ENCODE measurements around the gene TRMT44.

Gene TRMT44

DNA sequence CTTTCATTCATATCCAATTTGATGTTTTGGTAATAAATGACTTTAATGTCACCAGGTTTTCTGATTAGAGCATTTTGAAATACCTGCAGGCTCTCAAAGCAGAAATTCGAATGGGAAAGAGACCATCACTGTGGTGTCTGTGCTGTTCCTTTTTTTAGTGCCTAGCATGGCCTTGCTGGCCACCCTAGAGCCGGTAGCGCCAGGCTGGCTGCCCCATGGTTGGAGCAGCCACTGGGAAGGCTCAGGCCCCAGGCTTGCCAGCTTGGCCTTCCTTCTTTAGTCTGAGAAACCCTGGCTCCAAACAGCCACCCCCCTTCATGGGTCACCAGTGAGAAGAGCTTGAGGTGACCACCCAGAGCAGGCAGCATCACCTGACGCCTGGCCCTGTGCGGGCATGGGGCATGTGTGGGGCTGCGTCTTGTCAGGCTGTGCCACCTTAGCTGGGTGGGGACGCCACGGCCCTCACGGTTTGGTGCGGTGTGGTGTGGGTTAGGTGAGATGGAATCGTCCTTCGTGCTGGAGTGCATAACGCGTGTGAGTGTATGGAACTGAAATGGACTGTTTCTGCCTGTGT is 30.0 kb downstream of the TRMT44 start:
- TF ChIP-seq RAD21 (IDR thresholded peaks at IDR 0.05; ENCODE audit: low read depth) (no peak), TAF1 (IDR thresholded peaks at IDR 0.05; ENCODE audit: low read depth) (no peak), FOXM1 (IDR thresholded peaks at IDR 0.05; ENCODE audit: borderline replicate concordance, low read depth) (no peak), ZBTB7A (IDR thresholded peaks at IDR 0.05; ENCODE audit: low read depth) (no peak), YY1 (IDR thresholded peaks at IDR 0.05; ENCODE audit: low read depth) (no peak), TEAD4 (IDR thresholded peaks at IDR 0.05) (no peak), EP300 (IDR thresholded peaks at IDR 0.05; ENCODE audit: borderline replicate concordance) (no peak), NFIC (IDR thresholded peaks at IDR 0.05) (no peak)
- TF ChIP-seq, protein P1, sequence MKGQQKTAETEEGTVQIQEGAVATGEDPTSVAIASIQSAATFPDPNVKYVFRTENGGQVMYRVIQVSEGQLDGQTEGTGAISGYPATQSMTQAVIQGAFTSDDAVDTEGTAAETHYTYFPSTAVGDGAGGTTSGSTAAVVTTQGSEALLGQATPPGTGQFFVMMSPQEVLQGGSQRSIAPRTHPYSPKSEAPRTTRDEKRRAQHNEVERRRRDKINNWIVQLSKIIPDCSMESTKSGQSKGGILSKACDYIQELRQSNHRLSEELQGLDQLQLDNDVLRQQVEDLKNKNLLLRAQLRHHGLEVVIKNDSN (IDR thresholded peaks at IDR 0.05), result no peak

DNA sequence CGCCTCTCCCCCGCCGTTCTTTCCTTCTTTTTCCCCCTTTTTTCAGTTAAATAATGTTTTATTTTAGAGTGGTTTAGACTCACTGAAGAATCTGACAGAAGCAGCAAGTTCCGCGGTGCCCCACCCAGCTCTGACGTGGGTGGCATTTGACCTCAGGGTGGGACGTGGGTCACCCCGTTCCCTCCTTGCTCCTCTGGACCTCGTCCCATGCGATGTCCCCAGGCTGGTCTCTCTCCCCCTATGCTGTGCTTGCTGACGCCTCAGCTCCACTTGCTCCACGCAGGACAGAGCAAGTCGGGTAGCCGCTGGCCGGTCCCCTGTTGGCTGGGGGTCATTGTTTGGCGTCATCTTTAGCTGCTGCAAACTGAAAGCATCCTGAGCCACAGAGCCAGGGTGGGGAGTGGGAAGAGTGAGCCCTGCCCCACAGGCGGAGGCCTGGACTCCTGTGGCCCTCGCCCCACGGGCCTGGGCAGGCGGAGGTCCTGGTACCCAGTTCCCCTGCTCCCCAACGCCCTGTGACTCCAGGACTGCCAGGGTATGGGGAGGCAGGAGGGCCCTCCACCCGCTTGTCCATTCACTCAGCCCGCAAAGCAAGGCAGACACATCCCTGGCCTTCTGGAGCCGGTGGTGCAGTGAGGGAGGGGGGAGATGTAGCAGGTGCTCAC is 30.8 kb downstream of the TRMT44 start:
- TF ChIP-seq, protein P1 (IDR thresholded peaks at IDR 0.05), result no peak
- TF ChIP-seq EP300 (IDR thresholded peaks at IDR 0.05; ENCODE audit: borderline replicate concordance) (no peak), CEBPB (IDR thresholded peaks at IDR 0.05) (no peak), ZBTB7A (IDR thresholded peaks at IDR 0.05; ENCODE audit: low read depth) (no peak), YY1 (IDR thresholded peaks at IDR 0.05; ENCODE audit: low read depth) (no peak), TAF1 (IDR thresholded peaks at IDR 0.05; ENCODE audit: low read depth) (no peak), TEAD4 (IDR thresholded peaks at IDR 0.05) (no peak), CREB1 (IDR thresholded peaks at IDR 0.05; ENCODE audit: low read depth) (no peak), RAD21 (IDR thresholded peaks at IDR 0.05; ENCODE audit: low read depth) (no peak), TCF12 (IDR thresholded peaks at IDR 0.05; ENCODE audit: low read depth) (no peak)
- TF ChIP-seq, protein P2, sequence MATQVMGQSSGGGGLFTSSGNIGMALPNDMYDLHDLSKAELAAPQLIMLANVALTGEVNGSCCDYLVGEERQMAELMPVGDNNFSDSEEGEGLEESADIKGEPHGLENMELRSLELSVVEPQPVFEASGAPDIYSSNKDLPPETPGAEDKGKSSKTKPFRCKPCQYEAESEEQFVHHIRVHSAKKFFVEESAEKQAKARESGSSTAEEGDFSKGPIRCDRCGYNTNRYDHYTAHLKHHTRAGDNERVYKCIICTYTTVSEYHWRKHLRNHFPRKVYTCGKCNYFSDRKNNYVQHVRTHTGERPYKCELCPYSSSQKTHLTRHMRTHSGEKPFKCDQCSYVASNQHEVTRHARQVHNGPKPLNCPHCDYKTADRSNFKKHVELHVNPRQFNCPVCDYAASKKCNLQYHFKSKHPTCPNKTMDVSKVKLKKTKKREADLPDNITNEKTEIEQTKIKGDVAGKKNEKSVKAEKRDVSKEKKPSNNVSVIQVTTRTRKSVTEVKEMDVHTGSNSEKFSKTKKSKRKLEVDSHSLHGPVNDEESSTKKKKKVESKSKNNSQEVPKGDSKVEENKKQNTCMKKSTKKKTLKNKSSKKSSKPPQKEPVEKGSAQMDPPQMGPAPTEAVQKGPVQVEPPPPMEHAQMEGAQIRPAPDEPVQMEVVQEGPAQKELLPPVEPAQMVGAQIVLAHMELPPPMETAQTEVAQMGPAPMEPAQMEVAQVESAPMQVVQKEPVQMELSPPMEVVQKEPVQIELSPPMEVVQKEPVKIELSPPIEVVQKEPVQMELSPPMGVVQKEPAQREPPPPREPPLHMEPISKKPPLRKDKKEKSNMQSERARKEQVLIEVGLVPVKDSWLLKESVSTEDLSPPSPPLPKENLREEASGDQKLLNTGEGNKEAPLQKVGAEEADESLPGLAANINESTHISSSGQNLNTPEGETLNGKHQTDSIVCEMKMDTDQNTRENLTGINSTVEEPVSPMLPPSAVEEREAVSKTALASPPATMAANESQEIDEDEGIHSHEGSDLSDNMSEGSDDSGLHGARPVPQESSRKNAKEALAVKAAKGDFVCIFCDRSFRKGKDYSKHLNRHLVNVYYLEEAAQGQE (IDR thresholded peaks at IDR 0.05; ENCODE audit: low read depth), result no peak
- TF ChIP-seq, protein P3, sequence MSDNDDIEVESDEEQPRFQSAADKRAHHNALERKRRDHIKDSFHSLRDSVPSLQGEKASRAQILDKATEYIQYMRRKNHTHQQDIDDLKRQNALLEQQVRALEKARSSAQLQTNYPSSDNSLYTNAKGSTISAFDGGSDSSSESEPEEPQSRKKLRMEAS (IDR thresholded peaks at IDR 0.05), result no peak

DNA sequence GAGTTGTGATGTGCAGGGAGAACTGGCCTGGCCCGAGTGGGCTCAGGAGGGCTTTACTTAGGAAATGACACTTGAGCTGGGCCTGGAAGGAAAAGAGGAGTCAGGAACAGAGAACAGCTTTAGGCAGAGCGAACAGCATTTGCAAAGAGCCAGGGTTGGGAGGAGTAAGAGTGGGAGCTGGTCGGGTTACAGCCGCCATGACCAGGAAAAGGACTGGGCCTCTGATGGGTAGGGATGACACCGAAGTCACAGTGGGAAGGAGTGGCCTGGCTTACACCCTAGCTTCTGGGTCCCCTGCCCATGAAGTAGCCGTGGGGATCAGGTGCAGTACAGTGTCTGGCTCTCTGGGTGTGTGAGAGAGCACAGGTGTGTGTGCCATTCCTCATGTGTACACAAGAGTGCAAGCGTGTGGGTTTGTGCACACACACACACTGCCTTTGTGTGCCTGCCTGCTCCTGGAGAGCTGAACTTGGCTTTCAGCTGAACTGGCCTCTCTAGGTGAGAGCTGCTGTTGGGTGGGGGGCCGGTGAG is 31.6 kb downstream of the TRMT44 start:
- TF ChIP-seq CREB1 (IDR thresholded peaks at IDR 0.05; ENCODE audit: low read depth), result no peak
- TF ChIP-seq NFIC (IDR thresholded peaks at IDR 0.05), result no peak
- TF ChIP-seq CEBPB (IDR thresholded peaks at IDR 0.05), result no peak
- TF ChIP-seq TAF1 (IDR thresholded peaks at IDR 0.05; ENCODE audit: low read depth), result no peak
- no peak for TF ChIP-seq FOXM1 (IDR thresholded peaks at IDR 0.05; ENCODE audit: borderline replicate concordance, low read depth)
- no peak for TF ChIP-seq TCF12 (IDR thresholded peaks at IDR 0.05; ENCODE audit: low read depth)
- TF ChIP-seq, protein P1 (IDR thresholded peaks at IDR 0.05), result no peak
- TF ChIP-seq TEAD4 (IDR thresholded peaks at IDR 0.05), result no peak
- TF ChIP-seq ZBTB7A (IDR thresholded peaks at IDR 0.05; ENCODE audit: low read depth), result no peak
- TF ChIP-seq, protein P3 (IDR thresholded peaks at IDR 0.05), result no peak
- no peak for TF ChIP-seq YY1 (IDR thresholded peaks at IDR 0.05; ENCODE audit: low read depth)
- TF ChIP-seq EP300 (IDR thresholded peaks at IDR 0.05; ENCODE audit: borderline replicate concordance), result no peak
- no peak for TF ChIP-seq EGR1 (IDR thresholded peaks at IDR 0.05)
- TF ChIP-seq, protein P2 (IDR thresholded peaks at IDR 0.05; ENCODE audit: low read depth), result no peak
- no peak for TF ChIP-seq RAD21 (IDR thresholded peaks at IDR 0.05; ENCODE audit: low read depth)

DNA sequence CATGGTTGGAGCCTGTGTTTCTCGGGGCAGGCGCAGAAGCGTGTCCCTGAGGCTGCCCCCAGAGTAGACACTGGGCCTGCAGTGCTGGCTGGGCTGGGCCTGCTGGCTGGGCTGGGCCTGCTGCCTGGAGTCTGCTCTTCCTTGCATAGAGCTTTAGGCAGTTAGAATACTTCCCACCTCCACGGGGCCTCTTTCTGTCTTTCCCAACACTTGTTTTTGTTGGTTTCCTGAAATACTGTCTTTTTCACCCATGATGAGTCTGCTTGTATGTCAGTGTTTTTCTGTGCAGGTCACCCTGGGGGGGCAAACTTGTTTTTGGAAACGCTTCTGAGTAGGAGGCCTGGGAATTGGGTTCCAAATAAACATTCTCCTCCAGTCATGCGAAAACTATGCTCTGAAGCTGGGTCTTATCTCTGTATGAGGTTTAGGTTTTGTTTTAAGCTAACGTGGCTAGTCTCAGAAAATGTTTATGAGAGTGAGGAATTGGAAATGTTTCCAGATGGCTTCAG is 32.2 kb downstream of the TRMT44 start:
- TF ChIP-seq CREB1 (IDR thresholded peaks at IDR 0.05; ENCODE audit: low read depth) (no peak), NFIC (IDR thresholded peaks at IDR 0.05) (no peak), RAD21 (IDR thresholded peaks at IDR 0.05; ENCODE audit: low read depth) (no peak), FOXM1 (IDR thresholded peaks at IDR 0.05; ENCODE audit: borderline replicate concordance, low read depth) (no peak), EP300 (IDR thresholded peaks at IDR 0.05; ENCODE audit: borderline replicate concordance) (no peak), TCF12 (IDR thresholded peaks at IDR 0.05; ENCODE audit: low read depth) (no peak)
- TF ChIP-seq, protein P2 (IDR thresholded peaks at IDR 0.05; ENCODE audit: low read depth), result no peak
- TF ChIP-seq, protein P1 (IDR thresholded peaks at IDR 0.05), result no peak
